NCI-H1930 (cell line): ENCODE results near the gene UNC5B.
"Not testable (repeated sequence)": the region's sequence is repeated elsewhere in the genome, so short reads cannot be mapped to it uniquely, and the experiment has no call there.

ENCODE experiments used
- DNase-seq, 2 experiments: peaks; one replicate each; lab custom pipeline; 2025; lab: John Stamatoyannopoulos, UW

The UNC5B gene

GRCh38 chr10:71267508-71268240 lies 55.3 kb downstream of the UNC5B start:
- DNase-seq = no peak

GRCh38 chr10:71268247-71268691 lies 55.9 kb downstream of the UNC5B start:
- DNase-seq = no peak

GRCh38 chr10:71268758-71269157 lies 56.4 kb downstream of the UNC5B start:
- no peak for DNase-seq

GRCh38 chr10:71269301-71270288 lies 57.2 kb downstream of the UNC5B start:
- no peak for DNase-seq

- DNase-seq = peak; percentile 8 to 36
These were observed 58.2 kb downstream of the UNC5B start for GRCh38 chr10:71270301-71271220.

GRCh38 chr10:71271662-71272055 lies 59.3 kb downstream of the UNC5B start:
- no peak for DNase-seq

- no peak for DNase-seq
These were observed 59.8 kb downstream of the UNC5B start for GRCh38 chr10:71272056-71272771.

GRCh38 chr10:71272974-71273373 lies 60.6 kb downstream of the UNC5B start:
- not testable (repeated sequence) for DNase-seq

GRCh38 chr10:71273506-71273905 lies 61.1 kb downstream of the UNC5B start:
- DNase-seq = no peak

GRCh38 chr10:71274901-71275796 lies 62.8 kb downstream of the UNC5B start:
- no peak for DNase-seq

GRCh38 chr10:71276873-71277272 lies 64.5 kb downstream of the UNC5B start:
- DNase-seq = no peak

- DNase-seq = no peak
These were observed 65.7 kb downstream of the UNC5B start for GRCh38 chr10:71277914-71278665.

GRCh38 chr10:71278691-71279588 lies 66.6 kb downstream of the UNC5B start:
- DNase-seq = no peak

- DNase-seq = no peak
These were observed 67.3 kb downstream of the UNC5B start for GRCh38 chr10:71279590-71280170.

GRCh38 chr10:71280216-71280615 lies 67.8 kb downstream of the UNC5B start:
- DNase-seq = no peak

GRCh38 chr10:71280825-71281224 lies 68.5 kb downstream of the UNC5B start:
- DNase-seq = no peak

GRCh38 chr10:71281646-71282322 lies 69.4 kb downstream of the UNC5B start:
- DNase-seq = no peak
